Measurements from ENCODE around the gene EIF5A. TPM values are rescaled to one million over a fixed set of nuclear protein-coding genes. Genes with fewer than 3 reads are reported as not detected.
A peak's percentile ranks its signal among the peaks of the same experiment; 100 is the strongest.

EIF5A gene
- total and polyA plus RNA-seq, 9 of the 15 experiments (the other 6 are each of a cell fraction or from before 2014, with no cell fraction given), result 22.9 to 1,163 (median 772) TPM

DNA sequence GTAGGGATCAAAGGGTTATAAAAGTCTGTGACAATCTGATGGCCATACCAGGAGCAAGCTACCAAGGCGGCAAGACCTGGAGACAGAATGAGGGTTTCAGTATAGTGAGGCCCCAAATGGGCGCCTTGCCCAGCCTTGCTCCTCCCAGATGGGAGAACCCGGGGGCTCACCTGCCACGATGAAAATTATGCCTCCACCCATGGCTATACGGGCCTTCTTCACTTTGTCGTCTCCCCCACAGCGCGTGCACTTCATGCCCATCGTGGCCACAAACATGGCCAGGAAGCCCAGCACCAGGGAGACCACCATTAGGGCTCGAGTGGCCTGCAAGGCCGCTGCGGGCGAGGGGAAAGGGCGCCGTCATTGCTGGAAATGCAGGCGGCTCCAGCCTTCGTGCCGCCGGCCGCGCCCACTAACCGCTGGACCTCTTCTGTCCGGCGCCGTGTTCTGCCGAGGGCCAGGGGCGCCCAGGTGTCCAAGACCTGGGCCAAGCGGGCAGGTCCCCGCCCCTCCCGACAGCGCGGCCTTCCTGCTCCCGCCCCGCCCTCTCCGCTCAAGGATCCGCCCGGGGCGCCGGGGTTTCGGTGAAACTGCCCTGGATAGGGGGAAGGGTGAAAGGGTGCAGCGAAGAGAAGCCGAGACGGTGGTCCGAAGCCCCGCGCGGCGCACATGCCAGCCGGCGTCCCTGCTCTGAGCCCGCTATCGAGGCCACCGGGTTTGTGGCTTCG lies 46.6 kb upstream of the EIF5A start:
- no peak for ATAC-seq
- Histone ChIP-seq H3K79me2 (ENCODE audit: control insufficient read depth, insufficient read depth, low read length) (no peaks in the 10 kb centered on the region), H2AFZ (ENCODE audit: low read depth, low read length) (no peak overlapping the region), H3K4me1 (replicated peaks in 1 of 2; ENCODE audit: control insufficient read depth in 2 of 2, insufficient read depth in 2 of 2, low read length in 2 of 2) (peaks cover 10 to 35% of the 10 kb centered on the region in 2 experiments; a peak in 4 of 5 replicates), H4K20me1 (replicated peaks; ENCODE audit: control insufficient read depth, insufficient read depth, low read length) (no peaks in the 10 kb centered on the region), H3K27ac (ENCODE audit: extremely low read depth, low read depth, low read length) (no peak overlapping the region), H3K9me1 (ENCODE audit: control insufficient read depth, insufficient read depth, low read length) (no peaks in the 10 kb centered on the region), H3K4me3 (no peak overlapping the region), H3K9ac (ENCODE audit: insufficient read depth in 1 of 2, low read depth in 2 of 2, low read length in 2 of 2) (no peak overlapping the region; a peak in 1 of 4 replicates), H3K36me3 (ENCODE audit: control insufficient read depth, insufficient read depth, low read length) (peaks cover 43% of the 10 kb centered on the region; the same call in 2 of the 3 replicates), H3K27me3 (ENCODE audit: control insufficient read depth in 2 of 2, insufficient read depth in 2 of 2, low read length in 2 of 2) (no peaks in the 10 kb centered on the region), H3K4me2 (ENCODE audit: insufficient read depth, low read length) (no peak overlapping the region), H3K9me3 (replicated peaks; ENCODE audit: control insufficient read depth, insufficient read depth, low read depth, low read length) (no peaks in the 10 kb centered on the region)
- POLR2A ChIA-PET, result interaction anchor here (1.3 kb wide), 1 partner anchor 9 kb away, joined by 4 read pairs; the partner anchor contains the start of gene CTDNEP1
- FAIRE-seq, result no peak
- in situ Hi-C loops (cut with MboI) (no loop called here), intact Hi-C loops (cut with micrococcal nuclease) (no loop called here)
- 96% methylated on average over 17 of the region's 54 CpGs for WGBS (ENCODE audit: insufficient coverage, low coverage, missing lambda C conversion rate)
- CTCF ChIA-PET (ENCODE audit: low intra/inter-chr PET ratio), result no interaction called here
- no TSS peak for BruUV-seq (replicated peaks)
- DNase-seq (ENCODE audit: extremely low read depth in 1 of 4, low spot score in 3 of 4), result no peak
- TF ChIP-seq HOMEZ (CRISPR knock-in tag; IDR thresholded peaks at IDR 0.05) (no peak), SUPT5H (IDR thresholded peaks at IDR 0.05) (0 out of 2 replicates have a peak, but pooled peaks have one; percentile 35), ETV5 (CRISPR knock-in tag; IDR thresholded peaks at IDR 0.05; ENCODE audit: low read depth) (no peak), RBBP5 (IDR thresholded peaks at IDR 0.05; ENCODE audit: borderline replicate concordance, insufficient read depth, low read length, poor library complexity, severe bottlenecking) (no peak), EP400 (IDR thresholded peaks at IDR 0.05) (no peak), ATF6 (CRISPR knock-in tag; IDR thresholded peaks at IDR 0.05) (no peak), POLR2AphosphoS2 (IDR thresholded peaks at IDR 0.05; ENCODE audit: low read length) (peak; percentile 73; the same call in 1 of the 2 replicates)
